HFF-Myc (cell line): ENCODE results near the gene AKAIN1.

Experiments used
- DNase-seq: peaks from one replicate; pipeline ENCODE4 v3.0.0-alpha.2; 2011; ENCODE audit warnings: low read depth; ENCODE audit errors: extremely low read depth
- H3K4me3 ChIP-seq: replicated peaks from 2 replicates; pipeline ENCODE4 v1.5.1; 2011; ENCODE audit warnings: low read depth, mild to moderate bottlenecking, control low read depth, low read length
- TF ChIP-seq, protein P1 (sequence below): IDR thresholded peaks from 2 replicates; pipeline ENCODE4 v1.5.1; 2012; ENCODE audit warnings: mild to moderate bottlenecking, low read depth, low read length, control low read depth; ENCODE audit errors: missing control alignments

Gene AKAIN1

DNA sequence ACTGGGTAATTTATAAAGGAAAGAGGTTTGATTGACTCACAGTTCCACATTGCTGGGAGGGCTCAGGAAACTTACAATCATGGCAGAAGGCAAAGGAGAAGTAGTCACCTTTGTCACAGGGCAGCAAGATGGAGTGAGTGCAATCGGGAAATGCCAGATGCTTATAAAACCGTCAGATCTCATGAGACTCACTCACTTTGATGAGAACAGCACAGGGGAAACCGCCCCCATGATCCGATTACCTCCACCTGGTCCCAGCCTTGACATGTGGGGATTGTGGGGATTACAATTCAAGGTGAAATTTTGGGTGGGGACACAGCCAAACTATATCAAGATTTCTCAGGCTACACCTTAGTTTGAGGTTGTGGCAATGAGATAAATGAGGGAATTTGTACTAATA lies 54.9 kb downstream of the AKAIN1 start:
- DNase-seq = no peak
- TF ChIP-seq, protein P1, sequence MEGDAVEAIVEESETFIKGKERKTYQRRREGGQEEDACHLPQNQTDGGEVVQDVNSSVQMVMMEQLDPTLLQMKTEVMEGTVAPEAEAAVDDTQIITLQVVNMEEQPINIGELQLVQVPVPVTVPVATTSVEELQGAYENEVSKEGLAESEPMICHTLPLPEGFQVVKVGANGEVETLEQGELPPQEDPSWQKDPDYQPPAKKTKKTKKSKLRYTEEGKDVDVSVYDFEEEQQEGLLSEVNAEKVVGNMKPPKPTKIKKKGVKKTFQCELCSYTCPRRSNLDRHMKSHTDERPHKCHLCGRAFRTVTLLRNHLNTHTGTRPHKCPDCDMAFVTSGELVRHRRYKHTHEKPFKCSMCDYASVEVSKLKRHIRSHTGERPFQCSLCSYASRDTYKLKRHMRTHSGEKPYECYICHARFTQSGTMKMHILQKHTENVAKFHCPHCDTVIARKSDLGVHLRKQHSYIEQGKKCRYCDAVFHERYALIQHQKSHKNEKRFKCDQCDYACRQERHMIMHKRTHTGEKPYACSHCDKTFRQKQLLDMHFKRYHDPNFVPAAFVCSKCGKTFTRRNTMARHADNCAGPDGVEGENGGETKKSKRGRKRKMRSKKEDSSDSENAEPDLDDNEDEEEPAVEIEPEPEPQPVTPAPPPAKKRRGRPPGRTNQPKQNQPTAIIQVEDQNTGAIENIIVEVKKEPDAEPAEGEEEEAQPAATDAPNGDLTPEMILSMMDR = no peak
- no peak overlapping the region for H3K4me3 ChIP-seq

DNA sequence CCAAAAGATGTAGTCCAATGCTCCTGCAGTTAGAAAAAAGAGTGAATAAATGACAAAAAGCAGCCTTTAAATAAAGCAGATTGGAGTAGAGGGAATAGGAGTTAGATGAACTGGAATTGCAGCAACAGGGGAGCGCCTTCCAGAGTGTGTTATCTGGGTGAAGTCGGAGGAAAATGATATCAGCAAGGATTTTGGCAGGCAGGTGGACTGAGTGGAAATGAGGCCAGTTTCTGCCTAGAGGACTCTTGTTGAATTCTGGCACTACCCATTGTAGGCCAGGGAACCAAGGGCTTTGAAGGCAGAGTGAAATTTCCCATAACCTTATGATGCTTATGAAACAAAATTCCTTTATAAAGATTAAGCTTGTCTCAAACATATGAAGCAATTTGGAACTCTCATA lies 59.8 kb downstream of the AKAIN1 start:
- TF ChIP-seq, protein P1 = no peak
- DNase-seq = no peak
- H3K4me3 ChIP-seq = no peak overlapping the region

DNA sequence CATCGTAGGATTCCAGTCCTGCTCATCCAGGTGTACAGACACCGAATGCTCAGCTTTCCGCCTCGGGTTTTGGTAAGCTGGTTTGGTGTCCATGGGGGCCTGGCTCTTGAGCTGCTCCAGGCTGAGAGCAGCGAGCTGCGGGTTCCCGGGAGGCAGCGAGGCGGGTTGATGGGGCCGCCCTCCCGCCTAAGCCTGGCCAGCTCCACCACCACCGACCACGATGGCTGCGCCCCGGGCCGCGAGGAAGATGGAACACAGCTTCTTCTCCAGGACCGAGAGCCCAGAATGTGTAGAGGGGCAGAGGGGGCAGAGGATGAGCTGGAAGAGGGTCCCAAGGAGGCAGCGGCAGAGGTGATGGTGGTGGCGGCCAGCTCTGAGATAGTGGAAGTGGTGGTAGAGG lies 64.1 kb downstream of the AKAIN1 start:
- no peak overlapping the region for H3K4me3 ChIP-seq
- DNase-seq = no peak
- TF ChIP-seq, protein P1 = no peak

DNA sequence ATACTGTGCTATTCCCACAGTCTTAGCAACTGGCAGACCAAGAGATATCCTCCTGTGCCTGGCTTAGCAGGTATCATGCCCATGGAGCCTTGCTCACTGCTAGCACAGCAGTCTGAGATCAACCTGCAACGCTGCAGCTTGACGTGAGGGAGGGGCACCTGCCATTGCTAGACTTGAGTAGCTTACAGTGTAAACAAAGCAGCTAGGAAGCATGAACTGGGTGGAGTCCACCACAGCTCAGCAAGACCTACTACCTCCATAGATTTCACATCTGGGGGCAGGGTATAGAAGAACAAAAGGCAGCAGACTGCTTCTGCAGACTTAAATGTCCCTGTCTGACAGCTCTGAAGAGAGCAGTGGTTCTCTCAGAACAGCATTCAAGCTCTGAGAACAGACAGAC lies 74.8 kb downstream of the AKAIN1 start:
- H3K4me3 ChIP-seq = no peak overlapping the region
- TF ChIP-seq, protein P1 = no peak
- DNase-seq = no peak

DNA sequence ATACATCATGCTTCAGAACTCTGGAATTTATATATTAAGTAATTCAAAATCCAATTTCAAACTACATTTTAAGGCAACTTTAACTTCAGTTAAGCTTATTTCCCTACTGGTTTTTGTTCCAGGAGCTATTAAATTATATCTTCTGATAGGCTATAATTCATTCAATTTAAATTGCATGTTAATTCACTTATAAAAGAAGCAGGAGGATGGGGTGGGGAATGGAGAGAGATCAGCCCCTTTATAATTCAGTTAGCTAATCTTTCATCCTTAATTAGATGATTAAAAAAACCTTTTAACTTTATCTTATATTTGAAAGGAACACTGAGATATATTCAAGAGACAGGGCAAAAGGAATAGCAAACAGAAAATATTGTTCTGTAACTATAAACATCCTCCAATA lies 86.8 kb downstream of the AKAIN1 start:
- no peak overlapping the region for H3K4me3 ChIP-seq
- no peak for DNase-seq
- TF ChIP-seq, protein P1 = no peak

DNA sequence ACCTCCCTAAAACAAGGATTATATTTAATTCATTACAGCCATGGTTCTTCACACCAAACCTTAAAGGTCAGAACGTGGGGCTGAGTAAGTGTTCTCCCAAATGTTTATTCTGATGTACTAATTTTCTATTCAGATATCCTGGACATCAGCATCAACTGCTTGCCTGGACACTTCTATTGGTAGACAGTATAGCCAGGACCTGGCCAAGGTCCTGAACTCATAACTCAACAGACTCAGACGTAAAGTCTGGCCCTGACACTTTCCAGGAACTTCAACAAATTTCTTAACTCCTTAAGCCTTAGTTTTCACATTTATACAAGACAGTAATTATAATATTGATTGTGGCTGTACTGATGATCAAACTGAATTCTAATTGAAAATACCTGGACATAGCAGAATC lies 89.1 kb downstream of the AKAIN1 start:
- no peak overlapping the region for H3K4me3 ChIP-seq
- no peak for DNase-seq
- TF ChIP-seq, protein P1 = no peak

DNA sequence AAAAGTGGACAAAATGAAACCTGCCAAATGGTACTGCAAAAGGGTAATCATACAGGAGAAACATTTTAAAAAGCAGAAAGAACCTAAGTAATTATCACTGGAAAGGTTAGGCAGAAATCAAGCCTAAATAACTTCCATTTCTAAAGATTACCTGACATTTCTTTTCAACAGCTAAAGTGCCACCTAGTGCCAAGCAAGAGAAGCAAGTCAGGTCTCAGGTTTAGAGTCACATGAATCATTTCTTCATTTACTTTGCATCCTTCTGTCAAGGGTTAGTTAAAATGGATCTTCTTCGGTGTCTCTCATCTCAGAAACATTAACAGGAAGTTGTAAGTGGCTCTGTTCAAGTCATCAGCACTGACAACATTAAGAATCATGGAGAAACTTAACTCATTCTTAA lies 90.3 kb downstream of the AKAIN1 start:
- TF ChIP-seq, protein P1 = no peak
- H3K4me3 ChIP-seq = no peak overlapping the region
- no peak for DNase-seq
